ENCODE measurements around the gene BOK. TPM values are rescaled to one million over a fixed set of nuclear protein-coding genes. Genes with fewer than 3 reads are reported as not detected.

BOK gene
- total and polyA plus RNA-seq, 4 donors: 11.8 to 44.3 (median 29.1) TPM

DNA sequence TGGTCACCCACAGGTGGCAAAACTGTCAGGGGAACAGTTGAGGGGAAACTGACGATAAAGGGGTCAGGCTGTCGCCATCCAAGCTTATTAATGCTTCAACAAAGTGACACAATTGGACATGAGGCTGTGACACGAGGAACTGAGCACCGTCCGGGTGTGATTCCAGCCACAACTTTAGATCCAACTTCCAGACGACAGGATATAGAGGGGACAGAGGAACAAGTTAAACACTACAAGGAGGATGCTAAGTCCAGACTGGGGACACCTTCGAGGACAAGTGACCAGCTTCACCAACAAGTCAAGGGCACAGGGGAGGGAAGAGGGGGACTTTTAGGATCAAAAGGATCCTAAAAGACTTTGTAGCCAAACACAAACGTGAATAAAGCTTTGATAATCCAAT is 23.8 kb downstream of the BOK start:
- 95 to 98% methylated on average over 8 of the region's 8 CpGs for WGBS, 2 donors
- DNase-seq (no peak), ATAC-seq (ENCODE audit: insufficient read depth, low FRiP score) (no peak)
- Histone ChIP-seq H3K4me3 (no peak overlapping the region), H3K9me3 (ENCODE audit: control insufficient read depth in 4 of 4, insufficient read depth in 3 of 4, low read length in 3 of 4) (peaks cover 0 to 15% (median 4%) of the 10 kb centered on the region in 4 donors), H3K27me3 (ENCODE audit: control insufficient read depth in 3 of 3, insufficient read depth in 3 of 3, low read length in 2 of 3) (no peaks in the 10 kb centered on the region), H3K27ac (ENCODE audit: low read depth in 1 of 2, low read length in 1 of 2) (no peak overlapping the region), H3K4me1 (ENCODE audit: control insufficient read depth in 5 of 5, insufficient read depth in 5 of 5, low read length in 5 of 5) (peaks cover 0 to 15% (median 7%) of the 10 kb centered on the region in 5 donors), H3K36me3 (ENCODE audit: control insufficient read depth in 4 of 4, insufficient read depth in 4 of 4, low read length in 4 of 4) (peaks cover 12 to 49% (median 27%) of the 10 kb centered on the region in 4 donors), H3K9ac (ENCODE audit: insufficient read depth in 1 of 2, low read length in 2 of 2) (no peak overlapping the region)
- TF ChIP-seq, protein P1, sequence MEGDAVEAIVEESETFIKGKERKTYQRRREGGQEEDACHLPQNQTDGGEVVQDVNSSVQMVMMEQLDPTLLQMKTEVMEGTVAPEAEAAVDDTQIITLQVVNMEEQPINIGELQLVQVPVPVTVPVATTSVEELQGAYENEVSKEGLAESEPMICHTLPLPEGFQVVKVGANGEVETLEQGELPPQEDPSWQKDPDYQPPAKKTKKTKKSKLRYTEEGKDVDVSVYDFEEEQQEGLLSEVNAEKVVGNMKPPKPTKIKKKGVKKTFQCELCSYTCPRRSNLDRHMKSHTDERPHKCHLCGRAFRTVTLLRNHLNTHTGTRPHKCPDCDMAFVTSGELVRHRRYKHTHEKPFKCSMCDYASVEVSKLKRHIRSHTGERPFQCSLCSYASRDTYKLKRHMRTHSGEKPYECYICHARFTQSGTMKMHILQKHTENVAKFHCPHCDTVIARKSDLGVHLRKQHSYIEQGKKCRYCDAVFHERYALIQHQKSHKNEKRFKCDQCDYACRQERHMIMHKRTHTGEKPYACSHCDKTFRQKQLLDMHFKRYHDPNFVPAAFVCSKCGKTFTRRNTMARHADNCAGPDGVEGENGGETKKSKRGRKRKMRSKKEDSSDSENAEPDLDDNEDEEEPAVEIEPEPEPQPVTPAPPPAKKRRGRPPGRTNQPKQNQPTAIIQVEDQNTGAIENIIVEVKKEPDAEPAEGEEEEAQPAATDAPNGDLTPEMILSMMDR (IDR thresholded peaks at IDR 0.05; ENCODE audit: control extremely low read depth, extremely low read depth): no peak

DNA sequence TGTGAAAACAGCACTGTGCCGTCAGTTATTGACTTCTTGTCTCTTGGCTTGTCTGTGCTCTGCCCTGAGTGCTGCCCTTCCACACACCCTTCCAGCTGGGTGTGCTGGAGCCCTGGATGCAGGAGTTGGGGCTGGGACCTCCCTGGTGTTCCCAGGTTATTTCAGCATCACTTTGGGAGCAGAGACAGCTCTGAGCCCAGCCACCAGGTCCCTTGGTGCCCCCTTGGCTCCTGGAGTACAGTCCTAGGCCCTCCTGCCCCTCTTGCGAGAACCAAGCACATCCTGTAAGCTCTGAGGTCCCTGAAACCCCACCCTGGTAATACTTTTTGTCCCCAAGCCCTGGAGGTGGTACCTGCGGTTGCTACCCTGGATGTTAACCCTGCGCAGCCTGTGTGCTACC is 24.3 kb downstream of the BOK start:
- Histone ChIP-seq H3K9me3 (ENCODE audit: control insufficient read depth in 4 of 4, insufficient read depth in 3 of 4, low read length in 3 of 4) (peaks cover 0 to 16% (median 4%) of the 10 kb centered on the region in 4 donors), H3K4me1 (ENCODE audit: control insufficient read depth in 5 of 5, insufficient read depth in 5 of 5, low read length in 5 of 5) (peaks cover 0 to 11% (median 3%) of the 10 kb centered on the region in 5 donors), H3K27me3 (ENCODE audit: control insufficient read depth in 3 of 3, insufficient read depth in 3 of 3, low read length in 2 of 3) (no peaks in the 10 kb centered on the region), H3K4me3 (no peak overlapping the region), H3K36me3 (ENCODE audit: control insufficient read depth in 4 of 4, insufficient read depth in 4 of 4, low read length in 4 of 4) (peaks cover 12 to 53% (median 27%) of the 10 kb centered on the region in 4 donors), H3K27ac (ENCODE audit: low read depth in 1 of 2, low read length in 1 of 2) (no peak overlapping the region), H3K9ac (ENCODE audit: insufficient read depth in 1 of 2, low read length in 2 of 2) (no peak overlapping the region)
- WGBS, 2 donors: 98 to 100% methylated on average over 4 of the region's 4 CpGs
- ATAC-seq (ENCODE audit: insufficient read depth, low FRiP score) (no peak), DNase-seq (no peak)
- TF ChIP-seq, protein P1 (IDR thresholded peaks at IDR 0.05; ENCODE audit: control extremely low read depth, extremely low read depth): no peak

DNA sequence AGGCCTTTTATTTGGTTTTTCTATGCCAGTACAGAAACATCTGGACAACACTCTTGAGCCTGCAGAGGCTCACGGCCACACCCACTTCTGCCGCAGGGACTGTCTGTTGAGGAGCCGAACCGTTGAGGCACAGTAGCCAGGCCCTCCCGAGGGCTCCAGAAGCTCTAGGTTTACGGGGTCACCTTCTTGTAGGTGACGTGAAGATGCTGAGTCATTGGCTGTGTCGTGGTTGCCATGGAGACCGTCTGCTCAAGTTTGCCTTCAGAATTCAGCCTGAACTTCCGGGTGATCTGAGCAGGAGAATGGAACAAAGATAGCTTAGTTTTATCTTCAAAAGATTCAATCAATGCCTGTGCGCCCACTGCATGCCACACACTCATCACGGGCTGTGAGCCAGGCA is 25.9 kb downstream of the BOK start:
- DNase-seq (no peak), ATAC-seq (ENCODE audit: insufficient read depth, low FRiP score) (no peak)
- no peak overlapping the region for H3K4me3 ChIP-seq
- H3K27ac ChIP-seq (ENCODE audit: low read depth in 1 of 2, low read length in 1 of 2): no peak overlapping the region
- TF ChIP-seq, protein P1 (IDR thresholded peaks at IDR 0.05; ENCODE audit: control extremely low read depth, extremely low read depth): no peak
- H3K9ac ChIP-seq (ENCODE audit: insufficient read depth in 1 of 2, low read length in 2 of 2): no peak overlapping the region
- WGBS, 2 donors: 94 to 98% methylated on average over 12 of the region's 12 CpGs
- peaks cover 0 to 19% (median 4%) of the 10 kb centered on the region in 4 donors for H3K9me3 ChIP-seq (ENCODE audit: control insufficient read depth in 4 of 4, insufficient read depth in 3 of 4, low read length in 3 of 4)
- H3K27me3 ChIP-seq (ENCODE audit: control insufficient read depth in 3 of 3, insufficient read depth in 3 of 3, low read length in 2 of 3): no peaks in the 10 kb centered on the region
- H3K4me1 ChIP-seq (ENCODE audit: control insufficient read depth in 5 of 5, insufficient read depth in 5 of 5, low read length in 5 of 5): no peaks in the 10 kb centered on the region
- H3K36me3 ChIP-seq (ENCODE audit: control insufficient read depth in 4 of 4, insufficient read depth in 4 of 4, low read length in 4 of 4): peaks cover 12 to 56% (median 27%) of the 10 kb centered on the region in 4 donors

Measured in lung (tissue), 12 donors.